ENCODE measurements around the gene KIF4B.

DNA sequence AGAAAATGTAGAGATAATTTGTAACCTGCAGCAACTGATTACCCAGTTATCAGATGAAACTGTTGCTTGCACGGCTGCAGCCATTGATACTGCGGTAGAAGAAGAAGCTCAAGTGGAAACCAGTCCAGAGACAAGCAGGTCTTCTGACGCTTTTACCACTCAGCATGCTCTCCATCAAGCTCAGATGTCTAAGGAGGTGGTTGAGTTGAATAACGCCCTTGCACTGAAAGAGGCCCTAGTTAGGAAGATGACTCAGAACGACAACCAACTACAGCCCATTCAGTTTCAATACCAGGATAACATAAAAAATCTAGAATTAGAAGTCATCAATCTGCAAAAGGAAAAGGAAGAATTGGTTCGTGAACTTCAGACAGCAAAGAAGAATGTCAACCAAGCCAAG lies 1.7 kb downstream of the KIF4B start:
- TF ChIP-seq POLR2A (IDR thresholded peaks at IDR 0.05): no peak
- TF ChIP-seq, protein P1, sequence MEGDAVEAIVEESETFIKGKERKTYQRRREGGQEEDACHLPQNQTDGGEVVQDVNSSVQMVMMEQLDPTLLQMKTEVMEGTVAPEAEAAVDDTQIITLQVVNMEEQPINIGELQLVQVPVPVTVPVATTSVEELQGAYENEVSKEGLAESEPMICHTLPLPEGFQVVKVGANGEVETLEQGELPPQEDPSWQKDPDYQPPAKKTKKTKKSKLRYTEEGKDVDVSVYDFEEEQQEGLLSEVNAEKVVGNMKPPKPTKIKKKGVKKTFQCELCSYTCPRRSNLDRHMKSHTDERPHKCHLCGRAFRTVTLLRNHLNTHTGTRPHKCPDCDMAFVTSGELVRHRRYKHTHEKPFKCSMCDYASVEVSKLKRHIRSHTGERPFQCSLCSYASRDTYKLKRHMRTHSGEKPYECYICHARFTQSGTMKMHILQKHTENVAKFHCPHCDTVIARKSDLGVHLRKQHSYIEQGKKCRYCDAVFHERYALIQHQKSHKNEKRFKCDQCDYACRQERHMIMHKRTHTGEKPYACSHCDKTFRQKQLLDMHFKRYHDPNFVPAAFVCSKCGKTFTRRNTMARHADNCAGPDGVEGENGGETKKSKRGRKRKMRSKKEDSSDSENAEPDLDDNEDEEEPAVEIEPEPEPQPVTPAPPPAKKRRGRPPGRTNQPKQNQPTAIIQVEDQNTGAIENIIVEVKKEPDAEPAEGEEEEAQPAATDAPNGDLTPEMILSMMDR (IDR thresholded peaks at IDR 0.05): no peak
